ENCODE measurements around the gene GALM. TPM values are rescaled to one million over a fixed set of nuclear protein-coding genes. Genes with fewer than 3 reads are reported as not detected.

The GALM gene
- total RNA-seq, 4 donors from 2014 or later: 9.2 to 17.1 (median 13.2) TPM

- H3K27ac ChIP-seq: no peak overlapping the region
- whole genome bisulfite sequencing, 2 donors (ENCODE audit: low coverage in 1 of 2): 83 to 89% methylated on average over 1 to 10 of the region's 10 CpGs
- no peaks in the 10 kb centered on the region for H3K9me3 ChIP-seq
- TF ChIP-seq, protein P1, sequence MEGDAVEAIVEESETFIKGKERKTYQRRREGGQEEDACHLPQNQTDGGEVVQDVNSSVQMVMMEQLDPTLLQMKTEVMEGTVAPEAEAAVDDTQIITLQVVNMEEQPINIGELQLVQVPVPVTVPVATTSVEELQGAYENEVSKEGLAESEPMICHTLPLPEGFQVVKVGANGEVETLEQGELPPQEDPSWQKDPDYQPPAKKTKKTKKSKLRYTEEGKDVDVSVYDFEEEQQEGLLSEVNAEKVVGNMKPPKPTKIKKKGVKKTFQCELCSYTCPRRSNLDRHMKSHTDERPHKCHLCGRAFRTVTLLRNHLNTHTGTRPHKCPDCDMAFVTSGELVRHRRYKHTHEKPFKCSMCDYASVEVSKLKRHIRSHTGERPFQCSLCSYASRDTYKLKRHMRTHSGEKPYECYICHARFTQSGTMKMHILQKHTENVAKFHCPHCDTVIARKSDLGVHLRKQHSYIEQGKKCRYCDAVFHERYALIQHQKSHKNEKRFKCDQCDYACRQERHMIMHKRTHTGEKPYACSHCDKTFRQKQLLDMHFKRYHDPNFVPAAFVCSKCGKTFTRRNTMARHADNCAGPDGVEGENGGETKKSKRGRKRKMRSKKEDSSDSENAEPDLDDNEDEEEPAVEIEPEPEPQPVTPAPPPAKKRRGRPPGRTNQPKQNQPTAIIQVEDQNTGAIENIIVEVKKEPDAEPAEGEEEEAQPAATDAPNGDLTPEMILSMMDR (IDR thresholded peaks at IDR 0.05): no peak
- TF ChIP-seq POLR2AphosphoS5 (IDR thresholded peaks at IDR 0.05): no peak
- no peak for TF ChIP-seq EP300 (IDR thresholded peaks at IDR 0.05)
- TF ChIP-seq POLR2A (IDR thresholded peaks at IDR 0.05): no peak
- ATAC-seq: peak; percentile 25
- H3K36me3 ChIP-seq: no peaks in the 10 kb centered on the region
- H3K4me1 ChIP-seq: no peaks in the 10 kb centered on the region
- H3K27me3 ChIP-seq: no peaks in the 10 kb centered on the region
- no peak overlapping the region for H3K4me3 ChIP-seq
These were observed 12.0 kb upstream of the GALM start for GRCh38 chr2:38653715-38654527.

DNA sequence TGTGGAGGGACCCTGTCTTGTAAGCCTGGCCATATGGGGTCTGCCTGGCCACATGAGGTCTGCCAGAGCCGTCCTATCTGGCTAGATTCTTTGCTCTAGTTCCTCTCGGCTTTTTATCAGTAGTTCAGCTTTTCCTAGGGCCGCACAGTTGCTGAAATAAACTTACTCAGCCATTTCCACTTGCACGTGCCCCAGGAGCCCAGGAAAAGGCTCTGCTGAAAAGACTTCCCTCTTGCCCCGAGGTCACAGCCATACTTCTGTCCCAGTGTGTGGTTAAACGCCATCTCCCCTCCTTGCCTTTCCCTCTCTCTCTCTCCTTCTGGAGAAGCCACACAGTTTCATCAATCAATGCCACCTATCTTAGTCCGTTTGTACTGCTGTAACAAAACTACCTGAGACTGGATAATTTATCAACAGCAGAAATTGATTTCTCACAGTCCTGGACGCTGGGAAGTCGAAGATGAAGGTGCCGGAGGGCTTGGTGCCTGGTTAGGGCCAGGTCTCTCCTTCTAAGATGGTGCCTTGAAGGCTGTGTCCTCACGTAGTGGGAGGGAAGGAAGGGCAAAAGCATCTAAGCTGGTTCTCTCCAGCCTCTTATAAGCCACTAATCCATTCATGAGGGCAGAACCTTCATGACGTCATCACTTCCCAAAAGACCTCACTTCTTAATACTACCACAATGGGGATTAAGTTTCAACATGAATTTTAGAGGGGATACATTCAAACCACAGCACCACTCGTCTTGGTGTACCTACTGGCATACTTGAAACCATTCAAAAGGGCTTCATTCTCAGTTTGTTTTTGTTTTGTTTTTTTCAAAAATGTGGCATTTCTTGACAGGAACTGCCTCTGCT lies 11.2 kb upstream of the GALM start:
- no peaks in the 10 kb centered on the region for H3K27me3 ChIP-seq
- 57 to 70% methylated on average over 10 to 13 of the region's 13 CpGs for WGBS, 2 donors (ENCODE audit: low coverage in 1 of 2)
- ATAC-seq: peak; percentile 51

GRCh38 chr2:38655441-38655840 lies 10.5 kb upstream of the GALM start:
- H3K36me3 ChIP-seq: no peaks in the 10 kb centered on the region
- no peaks in the 10 kb centered on the region for H3K27me3 ChIP-seq
- no peaks in the 10 kb centered on the region for H3K9me3 ChIP-seq
- TF ChIP-seq POLR2AphosphoS5 (IDR thresholded peaks at IDR 0.05) (no peak), EP300 (IDR thresholded peaks at IDR 0.05) (no peak), POLR2A (IDR thresholded peaks at IDR 0.05) (no peak)
- TF ChIP-seq, protein P1 (IDR thresholded peaks at IDR 0.05): no peak
- no peak overlapping the region for H3K27ac ChIP-seq
- WGBS, 2 donors (ENCODE audit: low coverage in 1 of 2): 100% methylated on average over 1 of the region's 1 CpG; no CpG with 5 or more reads in 1 of the 2 donors
- ATAC-seq: no peak
- H3K4me1 ChIP-seq: no peaks in the 10 kb centered on the region
- no peak overlapping the region for H3K4me3 ChIP-seq

More for the DNA sequence above, 11.2 kb upstream of the GALM start:
- no peaks in the 10 kb centered on the region for H3K4me1 ChIP-seq
- no peak overlapping the region for H3K4me3 ChIP-seq
- no peaks in the 10 kb centered on the region for H3K9me3 ChIP-seq
- no peaks in the 10 kb centered on the region for H3K36me3 ChIP-seq
- H3K27ac ChIP-seq: no peak overlapping the region
- no peak for TF ChIP-seq POLR2AphosphoS5 (IDR thresholded peaks at IDR 0.05)
- no peak for TF ChIP-seq POLR2A (IDR thresholded peaks at IDR 0.05)
- no peak for TF ChIP-seq EP300 (IDR thresholded peaks at IDR 0.05)
- TF ChIP-seq, protein P1 (IDR thresholded peaks at IDR 0.05): no peak

- no peaks in the 10 kb centered on the region for H3K9me3 ChIP-seq
- no peak for TF ChIP-seq EP300 (IDR thresholded peaks at IDR 0.05)
- no peaks in the 10 kb centered on the region for H3K4me1 ChIP-seq
- no peak overlapping the region for H3K27ac ChIP-seq
- no peak for ATAC-seq
- H3K4me3 ChIP-seq: no peak overlapping the region
- no peaks in the 10 kb centered on the region for H3K36me3 ChIP-seq
- no peaks in the 10 kb centered on the region for H3K27me3 ChIP-seq
- WGBS, 2 donors (ENCODE audit: low coverage in 1 of 2): 78 to 85% methylated on average over 4 of the region's 4 CpGs
These were observed 8.9 kb upstream of the GALM start for GRCh38 chr2:38656866-38657480.

DNA sequence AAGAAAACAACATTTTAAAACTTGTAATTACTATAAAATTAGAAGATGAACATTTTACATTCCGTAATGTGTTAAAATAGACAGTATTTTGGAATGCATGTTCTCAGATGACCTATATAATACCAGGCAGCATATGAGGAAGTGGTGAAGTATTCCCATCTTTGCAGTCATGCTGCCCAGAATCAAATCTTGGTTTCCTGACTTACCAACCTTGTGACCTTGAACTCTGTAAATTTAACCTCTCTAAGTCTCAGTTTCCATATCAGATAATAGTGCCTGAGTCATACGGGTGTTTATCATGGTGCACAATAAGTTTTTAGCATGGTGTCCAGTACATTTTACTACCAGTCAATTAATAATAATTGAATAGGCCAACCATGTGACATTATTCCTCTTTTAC lies 7.3 kb upstream of the GALM start:
- 68 to 87% methylated on average over 2 of the region's 2 CpGs for WGBS, 2 donors (ENCODE audit: low coverage in 1 of 2)
- no peak for ATAC-seq
- Histone ChIP-seq H3K4me1 (no peaks in the 10 kb centered on the region), H3K4me3 (no peak overlapping the region), H3K27me3 (no peaks in the 10 kb centered on the region), H3K9me3 (no peaks in the 10 kb centered on the region), H3K36me3 (no peaks in the 10 kb centered on the region), H3K27ac (no peak overlapping the region)
- TF ChIP-seq POLR2A (IDR thresholded peaks at IDR 0.05) (no peak), POLR2AphosphoS5 (IDR thresholded peaks at IDR 0.05) (no peak), EP300 (IDR thresholded peaks at IDR 0.05) (no peak)
- TF ChIP-seq, protein P1 (IDR thresholded peaks at IDR 0.05): no peak
